ACC112 (cell line): Measurements from ENCODE around the gene SLC37A1.

Source experiments
- H2AFZ ChIP-seq: fragments of 200-600 bp; sonication (generic); one replicate; pipeline ENCODE4 v1.6.0; 2017; ENCODE audit warnings: antibody characterized with exemption, low read length; ENCODE audit not compliant: unreplicated experiment
- H3K27ac ChIP-seq: fragments of 200-600 bp; sonication (generic); 2 replicates; pipeline ENCODE4 v1.5.1; 2014; ENCODE audit warnings: low read depth, mild to moderate bottlenecking, antibody characterized with exemption, low read length, moderate library complexity
- H3K27me3 ChIP-seq: fragments of 200-600 bp; sonication (generic); 2 replicates; pipeline ENCODE4 v1.6.1; 2014; ENCODE audit warnings: mild to moderate bottlenecking, antibody characterized with exemption, low read length, moderate library complexity, mixed read lengths; ENCODE audit not compliant: insufficient read depth
- H3K36me3 ChIP-seq: fragments of 200-600 bp; sonication (generic); 2 replicates; pipeline ENCODE4 v1.6.1; 2016; ENCODE audit warnings: mild to moderate bottlenecking, antibody characterized with exemption, low read length, moderate library complexity, mixed read lengths; ENCODE audit not compliant: insufficient read depth
- H3K4me1 ChIP-seq: fragments of 200-600 bp; sonication (generic); one replicate; pipeline ENCODE4 v1.6.1; 2016; ENCODE audit warnings: low read length, mixed read lengths; ENCODE audit not compliant: insufficient read depth, unreplicated experiment, control insufficient read depth
- H3K4me3 ChIP-seq: fragments of 200-600 bp; sonication (generic); 2 replicates; pipeline ENCODE4 v1.5.1; 2014; ENCODE audit warnings: mild to moderate bottlenecking, low read depth, low read length
- H3K79me2 ChIP-seq: fragments of 200-600 bp; sonication (generic); one replicate; pipeline ENCODE4 v1.6.0; 2016; ENCODE audit warnings: low read length; ENCODE audit not compliant: control insufficient read depth, unreplicated experiment, insufficient read depth

Gene SLC37A1

DNA sequence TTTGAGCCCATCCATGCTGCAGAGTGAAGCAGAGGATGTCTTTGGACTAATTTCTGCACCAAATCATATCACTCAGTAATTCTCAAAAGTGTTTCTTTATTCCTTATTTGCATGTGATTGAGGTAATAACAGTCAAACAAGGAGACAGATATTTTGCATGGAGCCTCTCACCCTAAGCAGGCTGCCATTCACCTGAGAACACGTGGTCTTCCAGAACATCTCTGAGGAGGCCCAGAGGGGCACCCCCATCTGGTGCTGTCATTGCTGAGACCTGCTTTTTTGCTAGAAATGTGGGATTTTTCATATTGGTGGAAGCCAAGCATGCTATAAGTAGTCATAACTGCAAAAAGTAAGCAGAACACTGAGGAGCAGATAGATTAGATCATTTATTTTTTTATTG, 7.7 kb downstream of the SLC37A1 start:
- H3K27me3 ChIP-seq: no peaks in the 10 kb centered on the region
- peaks cover 26% of the 10 kb centered on the region for H3K4me1 ChIP-seq
- no peaks in the 10 kb centered on the region for H3K79me2 ChIP-seq
- H2AFZ ChIP-seq: no peak overlapping the region
- H3K27ac ChIP-seq: no peak overlapping the region
- no peak overlapping the region for H3K4me3 ChIP-seq
- H3K36me3 ChIP-seq: no peaks in the 10 kb centered on the region

GRCh38 chr21:42521805-42522204, 8.2 kb downstream of the SLC37A1 start:
- Histone ChIP-seq H3K4me3 (no peak overlapping the region), H2AFZ (no peak overlapping the region), H3K27ac (no peak overlapping the region), H3K36me3 (no peaks in the 10 kb centered on the region), H3K79me2 (no peaks in the 10 kb centered on the region), H3K4me1 (peaks cover 26% of the 10 kb centered on the region), H3K27me3 (no peaks in the 10 kb centered on the region)

DNA sequence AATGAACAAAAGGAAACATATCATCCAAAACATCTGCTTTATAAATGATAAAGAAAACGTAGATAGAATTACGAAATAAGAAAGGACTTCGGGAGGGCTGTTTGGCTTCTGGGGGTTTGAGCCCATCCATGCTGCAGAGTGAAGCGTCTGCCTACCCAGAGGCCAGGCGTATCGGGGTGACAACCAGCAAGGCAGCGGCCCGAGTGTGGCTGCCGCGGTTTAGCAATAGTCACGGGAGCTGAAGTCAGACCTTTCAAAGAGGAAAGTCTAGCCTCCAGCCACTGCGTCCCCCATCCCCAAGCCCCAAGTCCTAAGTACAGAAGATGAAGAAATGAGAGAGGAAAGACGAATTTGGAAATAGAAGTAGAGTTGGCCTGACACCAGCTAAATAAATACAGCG, 8.6 kb downstream of the SLC37A1 start:
- no peaks in the 10 kb centered on the region for H3K79me2 ChIP-seq
- H2AFZ ChIP-seq: no peak overlapping the region
- H3K27me3 ChIP-seq: no peaks in the 10 kb centered on the region
- H3K4me3 ChIP-seq: no peak overlapping the region
- no peak overlapping the region for H3K27ac ChIP-seq
- H3K4me1 ChIP-seq: peaks cover 26% of the 10 kb centered on the region
- H3K36me3 ChIP-seq: no peaks in the 10 kb centered on the region

- Histone ChIP-seq H3K79me2 (no peaks in the 10 kb centered on the region), H2AFZ (no peak overlapping the region), H3K4me1 (peaks cover 29% of the 10 kb centered on the region), H3K27ac (no peak overlapping the region), H3K36me3 (no peaks in the 10 kb centered on the region), H3K27me3 (no peaks in the 10 kb centered on the region), H3K4me3 (no peak overlapping the region)
These were observed 9.1 kb downstream of the SLC37A1 start for GRCh38 chr21:42522771-42523170.

DNA sequence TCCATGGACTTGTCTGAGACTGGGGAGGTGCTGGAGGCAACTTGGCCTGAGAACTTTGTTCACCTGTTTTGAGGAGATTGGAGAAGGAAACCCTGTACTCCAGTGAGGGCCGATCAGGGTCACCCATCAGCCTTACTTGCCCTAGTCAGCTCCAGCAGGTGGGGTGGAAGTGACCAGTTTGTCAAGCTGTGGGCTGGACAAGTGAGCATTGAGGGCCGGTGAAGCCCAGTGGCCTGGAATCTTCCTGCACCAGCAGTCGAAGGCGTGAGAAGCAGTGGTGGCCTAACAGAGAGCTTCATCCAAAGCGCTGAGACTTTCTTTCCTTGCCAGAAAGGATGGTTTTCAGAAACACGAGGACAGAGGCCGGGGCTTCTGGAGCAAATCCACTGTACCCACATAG, 9.6 kb downstream of the SLC37A1 start:
- Histone ChIP-seq H2AFZ (no peak overlapping the region), H3K79me2 (no peaks in the 10 kb centered on the region), H3K27ac (no peak overlapping the region), H3K4me1 (peaks cover 30% of the 10 kb centered on the region), H3K27me3 (no peaks in the 10 kb centered on the region), H3K36me3 (no peaks in the 10 kb centered on the region), H3K4me3 (no peak overlapping the region)

DNA sequence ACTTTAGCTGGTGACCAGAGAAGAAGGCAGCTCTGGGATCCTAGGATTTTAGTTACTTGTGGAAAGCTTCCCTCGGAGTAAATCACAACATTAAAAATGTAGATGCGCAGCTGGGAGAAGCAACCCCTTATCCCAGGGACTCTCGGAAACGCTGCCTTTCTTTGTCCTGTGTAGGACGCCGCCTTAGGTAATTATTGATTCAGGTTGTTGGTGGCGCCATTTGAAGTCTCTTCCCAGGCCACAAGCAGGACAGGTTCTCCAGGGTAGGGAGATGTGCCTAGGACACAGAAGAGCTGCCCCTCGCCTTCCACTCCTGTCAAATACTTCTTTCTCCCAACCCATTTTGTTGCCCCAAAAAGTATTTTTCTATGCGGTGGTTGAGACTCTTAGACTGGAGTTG, 10.3 kb downstream of the SLC37A1 start:
- Histone ChIP-seq H3K36me3 (no peaks in the 10 kb centered on the region), H3K79me2 (no peaks in the 10 kb centered on the region), H3K27me3 (no peaks in the 10 kb centered on the region), H3K27ac (no peak overlapping the region; the same call in 1 of the 2 replicates), H3K4me1 (peaks cover 25% of the 10 kb centered on the region), H2AFZ (no peak overlapping the region), H3K4me3 (peak overlapping the region; percentile 69; the same call in 1 of the 2 replicates)

DNA sequence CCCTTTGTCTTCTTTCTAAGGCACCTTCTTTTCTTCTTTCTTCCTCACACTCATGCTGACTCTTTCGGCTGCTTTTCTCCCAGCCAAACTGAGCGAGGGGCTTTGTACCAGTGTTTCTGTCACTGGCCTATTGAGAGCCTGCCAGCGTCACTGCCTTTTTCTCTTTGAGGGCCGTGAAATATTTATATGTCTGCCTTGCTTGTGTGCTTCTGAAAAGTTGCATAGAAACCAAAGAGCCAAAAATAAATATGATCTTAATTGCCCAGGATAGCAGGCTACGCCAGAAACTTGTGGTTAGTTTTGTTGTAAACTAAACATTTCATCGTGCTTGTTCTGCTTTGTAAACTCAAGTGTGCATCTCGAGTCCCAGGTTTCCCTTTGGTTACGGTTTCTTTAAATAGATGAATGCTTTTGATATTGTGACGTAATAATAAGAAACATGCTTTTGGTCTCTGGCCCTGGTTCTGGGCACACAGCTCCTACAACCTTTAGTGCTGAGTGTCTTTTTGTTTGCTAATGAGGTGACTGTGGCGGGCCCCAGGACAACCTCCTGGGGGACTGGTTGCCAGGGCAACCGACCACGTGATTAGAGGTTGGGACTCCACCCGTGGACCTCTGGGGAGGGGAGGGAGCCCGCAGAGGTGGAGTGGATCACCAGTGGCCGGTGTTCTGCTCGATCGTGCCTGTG, 10.8 kb downstream of the SLC37A1 start:
- no peaks in the 10 kb centered on the region for H3K79me2 ChIP-seq
- H3K27ac ChIP-seq: peak overlapping the region; percentile 61; the same call in 1 of the 2 replicates
- peak overlapping the region; percentile 32 for H2AFZ ChIP-seq
- peak overlapping the region; percentile 69 for H3K4me3 ChIP-seq
- H3K36me3 ChIP-seq: no peaks in the 10 kb centered on the region
- H3K4me1 ChIP-seq: peaks cover 25% of the 10 kb centered on the region
- no peaks in the 10 kb centered on the region for H3K27me3 ChIP-seq

GRCh38 chr21:42525029-42525581, 11.5 kb downstream of the SLC37A1 start:
- H3K27me3 ChIP-seq: no peaks in the 10 kb centered on the region
- no peaks in the 10 kb centered on the region for H3K79me2 ChIP-seq
- H3K27ac ChIP-seq: peak overlapping the region; percentile 61; the same call in 1 of the 2 replicates
- peak overlapping the region; percentile 69 for H3K4me3 ChIP-seq
- H3K4me1 ChIP-seq: peaks cover 25% of the 10 kb centered on the region
- H3K36me3 ChIP-seq: no peaks in the 10 kb centered on the region
- H2AFZ ChIP-seq: peak overlapping the region; percentile 83

DNA sequence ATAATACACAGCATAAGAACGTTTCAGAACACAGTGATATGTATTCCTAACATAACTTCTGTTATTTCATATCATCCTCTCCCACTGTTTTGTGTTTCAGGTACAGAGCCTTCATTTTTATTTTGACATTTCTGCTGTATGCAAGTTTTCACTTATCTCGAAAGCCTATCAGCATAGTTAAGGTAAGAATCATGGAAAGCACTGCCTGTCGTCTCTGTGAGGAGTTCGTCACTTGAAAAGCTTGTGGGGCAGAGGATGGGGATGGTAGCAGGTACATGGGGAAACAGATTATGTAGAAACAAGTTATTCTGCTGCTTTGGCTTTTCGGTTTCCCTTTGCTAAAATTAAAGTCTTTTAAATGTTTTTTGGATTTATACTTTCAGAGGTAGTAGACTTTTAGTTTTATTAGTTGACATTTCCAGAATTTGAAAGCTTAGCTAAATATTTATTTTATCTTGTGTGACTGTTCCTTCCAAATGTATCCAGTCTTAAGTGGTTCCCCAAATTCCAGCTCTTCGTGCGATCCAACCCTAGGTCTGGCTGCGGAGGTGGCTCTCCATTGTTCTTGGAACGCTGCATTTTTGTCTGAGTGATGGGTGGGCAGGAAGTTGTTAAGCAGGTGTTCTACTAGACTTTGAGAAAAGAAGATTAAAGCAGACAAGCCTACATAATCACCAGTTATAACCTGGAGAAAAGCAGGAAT, 12.2 kb downstream of the SLC37A1 start:
- no peaks in the 10 kb centered on the region for H3K27me3 ChIP-seq
- no peaks in the 10 kb centered on the region for H3K36me3 ChIP-seq
- H3K4me3 ChIP-seq: peak overlapping the region; percentile 69
- peak overlapping the region; percentile 83 for H2AFZ ChIP-seq
- H3K27ac ChIP-seq: no peak overlapping the region
- H3K79me2 ChIP-seq: no peaks in the 10 kb centered on the region
- peaks cover 25% of the 10 kb centered on the region for H3K4me1 ChIP-seq

DNA sequence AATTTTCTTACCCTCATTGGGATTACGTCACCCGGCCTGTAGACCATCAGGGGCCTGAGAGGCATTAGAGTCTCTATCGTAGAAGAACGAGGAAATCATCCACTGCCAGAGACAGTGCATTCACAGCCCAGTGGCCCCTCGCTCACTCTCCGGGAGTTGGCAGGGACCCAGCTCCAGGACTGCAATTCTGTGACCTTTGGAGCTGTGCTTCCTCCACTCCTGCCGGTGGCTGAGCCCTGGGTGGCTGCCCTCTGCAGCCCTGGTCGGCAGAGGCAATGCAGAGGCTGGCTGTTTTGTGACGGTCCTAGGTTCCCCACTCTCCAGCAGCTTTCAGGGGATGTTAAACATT, 12.7 kb downstream of the SLC37A1 start:
- Histone ChIP-seq H3K79me2 (no peaks in the 10 kb centered on the region), H3K27ac (no peak overlapping the region), H3K27me3 (no peaks in the 10 kb centered on the region)

GRCh38 chr21:42527127-42527488, 13.5 kb downstream of the SLC37A1 start:
- H3K79me2 ChIP-seq: no peaks in the 10 kb centered on the region
- peaks cover 25% of the 10 kb centered on the region for H3K4me1 ChIP-seq
- no peak overlapping the region for H3K4me3 ChIP-seq
- H3K27me3 ChIP-seq: no peaks in the 10 kb centered on the region
- H3K27ac ChIP-seq: no peak overlapping the region
- no peaks in the 10 kb centered on the region for H3K36me3 ChIP-seq
- H2AFZ ChIP-seq: no peak overlapping the region

More for the DNA sequence above, 12.7 kb downstream of the SLC37A1 start:
- no peak overlapping the region for H2AFZ ChIP-seq
- H3K4me1 ChIP-seq: peaks cover 25% of the 10 kb centered on the region
- no peaks in the 10 kb centered on the region for H3K36me3 ChIP-seq
- H3K4me3 ChIP-seq: no peak overlapping the region
